ENCODE data around the gene CSDE1.

DNA sequence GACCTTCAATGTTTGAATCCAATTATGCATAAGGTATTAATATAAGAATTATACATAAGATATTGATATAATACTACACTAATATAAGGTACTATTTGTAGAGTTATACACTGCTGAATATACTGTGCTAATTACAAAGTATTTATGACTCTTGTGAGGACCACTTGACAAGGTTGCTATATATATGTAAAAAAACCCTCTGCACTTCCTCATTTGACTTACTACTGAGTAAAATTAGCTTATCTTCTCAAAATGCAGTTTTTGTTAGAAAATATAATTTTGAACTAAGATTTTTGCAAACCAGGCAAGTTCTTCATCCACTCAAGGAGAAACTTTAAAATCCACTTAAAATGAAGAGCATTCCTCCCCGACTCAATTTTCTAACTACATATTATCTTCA lies 14.2 kb upstream of the CSDE1 start:
- no peak for TF ChIP-seq EZH2 (IDR thresholded peaks at IDR 0.05)
- no peak for TF ChIP-seq POLR2AphosphoS5 (IDR thresholded peaks at IDR 0.05; ENCODE audit: borderline replicate concordance, low read depth, low read length)
- TF ChIP-seq FOXP2 (optimal IDR thresholded peaks at IDR 0.05; ENCODE audit: control extremely low read depth, extremely low read length, insufficient read depth): no peak

Measured in SK-N-MC (cell line).